GM12878 (cell line): Measurements from ENCODE around the gene ZNF816. TPM values are rescaled to one million over a fixed set of nuclear protein-coding genes. Genes with fewer than 3 reads are reported as not detected.

Source experiments
- ATAC-seq: fragments of 200-7000 bp; cut with Tn5 transposase; 3 replicates; pipeline ENCODE4 v1.9.1; 2020; ENCODE audit warnings: mild to moderate bottlenecking, moderate library complexity
- BruUV-seq: library from RNA; stranded (reverse); fragments of 400-500 nt; replicated peaks from 2 replicates; lab custom pipeline; 2021; lab: Mats Ljungman, UMichigan
- CTCF ChIA-PET: fragments of 300-600 bp; sonication (Branson Sonifier 250); formaldehyde crosslinking; extraction: SDS; loops from one replicate; lab custom pipeline; 2021; ENCODE audit warnings: inconsistent platforms; lab: Yijun Ruan, JAX
- POLR2A ChIA-PET: fragments of 350-600 bp; formaldehyde crosslinking; extraction: SDS; loops from one replicate; lab custom pipeline; 2021; ENCODE audit warnings: inconsistent platforms; lab: Charles Lee
- RAD21 ChIA-PET: fragments of 300-600 bp; sonication (Branson Sonifier 250); formaldehyde crosslinking; loops from one replicate; lab custom pipeline; 2023; ENCODE audit warnings: antibody characterized with exemption; ENCODE audit not compliant: unreplicated experiment; lab: Charles Lee
- SMC1A ChIA-PET: fragments of 300-600 bp; sonication (Branson Sonifier 250); formaldehyde crosslinking; loops from one replicate; lab custom pipeline; 2023; ENCODE audit not compliant: unreplicated experiment, uncharacterized antibody; lab: Charles Lee
- DNase-seq: peaks from one replicate; pipeline ENCODE4 v3.0.0-alpha.2; 2011; ENCODE audit warnings: low read depth, low spot score
- FAIRE-seq: peaks from 3 replicates; lab custom pipeline; 2011; peaks lifted over from hg19 to GRCh38; lab: Jason Lieb, UNC
- H2AFZ ChIP-seq: 2 replicates; pipeline ENCODE4 v1.6.0; 2011; ENCODE audit warnings: low read depth, low read length, control low read depth; ENCODE audit not compliant: control insufficient read depth
- H3K27ac ChIP-seq: 2 replicates; pipeline ENCODE4 v1.5.1; 2011; ENCODE audit warnings: control low read depth; ENCODE audit not compliant: control insufficient read depth, insufficient read depth
- H3K27me3 ChIP-seq, 2 experiments: replicated peaks in 1 of 2; 2 replicates each; pipeline versions ENCODE4 v1.6.0 to v1.6.1; 2011; ENCODE audit warnings: low read length in 1 of 2; ENCODE audit not compliant: control insufficient read depth in 2 of 2, insufficient read depth in 2 of 2
- H3K36me3 ChIP-seq, 2 experiments: 2 replicates each; pipeline ENCODE4 v1.5.1; 2011; ENCODE audit warnings: low read length in 1 of 2; ENCODE audit not compliant: control insufficient read depth in 2 of 2, insufficient read depth in 2 of 2
- H3K4me1 ChIP-seq: 2 replicates; pipeline ENCODE4 v1.6.1; 2011; ENCODE audit warnings: mild to moderate bottlenecking, low read length, moderate library complexity, mixed read lengths; ENCODE audit not compliant: control insufficient read depth, insufficient read depth
- H3K4me2 ChIP-seq: 2 replicates; pipeline ENCODE4 v1.6.0; 2011; ENCODE audit warnings: control low read depth; ENCODE audit not compliant: control insufficient read depth, insufficient read depth
- H3K4me3 ChIP-seq: fragments of 200-600 bp; sonication (generic); 2 replicates; pipeline ENCODE4 v1.5.1; 2016
- H3K79me2 ChIP-seq: 2 replicates; pipeline ENCODE4 v1.6.0; 2011; ENCODE audit warnings: low read length; ENCODE audit not compliant: control insufficient read depth, insufficient read depth
- H3K9ac ChIP-seq: 2 replicates; pipeline ENCODE4 v1.8.0; 2011; ENCODE audit warnings: low read length, control low read depth, mixed read lengths; ENCODE audit not compliant: control insufficient read depth, insufficient read depth
- H3K9me3 ChIP-seq: replicated peaks from 3 replicates; pipeline ENCODE4 v1.5.1; 2011; ENCODE audit warnings: mild to moderate bottlenecking, low read length; ENCODE audit not compliant: control insufficient read depth, insufficient read depth
- H4K20me1 ChIP-seq: 2 replicates; pipeline ENCODE4 v1.6.0; 2011; ENCODE audit not compliant: control insufficient read depth, insufficient read depth
- BHLHE40 ChIP-seq, 2 experiments: fragments of 450-650 bp in 1 of 2; IDR thresholded peaks; 2 replicates each; pipeline ENCODE4 v1.6.1; 2011 to 2017; ENCODE audit warnings: low read depth in 2 of 2, borderline replicate concordance in 1 of 2, improper control_type of control experiment in 1 of 2, low read length in 1 of 2, mild to moderate bottlenecking in 1 of 2
- CBFB ChIP-seq: IDR thresholded peaks from 2 replicates; pipeline ENCODE4 v1.6.1; 2016; ENCODE audit warnings: antibody characterized with exemption, low read depth
- CHD2 ChIP-seq: IDR thresholded peaks from 2 replicates; pipeline ENCODE4 v1.6.1; 2011; ENCODE audit warnings: low read depth, low read length, improper control_type of control experiment, borderline replicate concordance
- CREM ChIP-seq: IDR thresholded peaks from 2 replicates; pipeline ENCODE4 v1.6.1; 2014; ENCODE audit warnings: antibody characterized with exemption, low read depth
- DPF2 ChIP-seq: fragments of 450-650 bp; IDR thresholded peaks from 2 replicates; pipeline ENCODE4 v1.6.1; 2017; ENCODE audit warnings: mild to moderate bottlenecking
- MEF2A ChIP-seq: IDR thresholded peaks from 2 replicates; pipeline ENCODE4 v1.6.1; 2011; ENCODE audit warnings: low read depth, mild to moderate bottlenecking, low read length, moderate library complexity; ENCODE audit not compliant: insufficient read depth
- NFYB ChIP-seq: IDR thresholded peaks from 2 replicates; pipeline ENCODE4 v1.6.1; 2011; ENCODE audit warnings: low read depth, mild to moderate bottlenecking, low read length, improper control_type of control experiment, moderate library complexity; ENCODE audit not compliant: insufficient read depth
- PBX3 ChIP-seq: IDR thresholded peaks from 2 replicates; pipeline ENCODE4 v1.6.1; 2011; ENCODE audit warnings: mild to moderate bottlenecking, low read depth, low read length, moderate library complexity; ENCODE audit not compliant: insufficient replicate concordance
- RAD21 ChIP-seq: IDR thresholded peaks from 2 replicates; pipeline ENCODE4 v1.6.1; 2011; ENCODE audit warnings: mild to moderate bottlenecking, low read depth, low read length, moderate library complexity; ENCODE audit not compliant: insufficient read depth
- RUNX3 ChIP-seq: IDR thresholded peaks from 2 replicates; pipeline ENCODE4 v1.6.1; 2012; ENCODE audit warnings: low read length, inconsistent platforms
- TAF1 ChIP-seq: IDR thresholded peaks from 2 replicates; pipeline ENCODE4 v1.6.1; 2011; ENCODE audit warnings: mild to moderate bottlenecking, low read depth, low read length, borderline replicate concordance
- USF2 ChIP-seq: IDR thresholded peaks from 2 replicates; pipeline ENCODE4 v1.6.1; 2011; ENCODE audit warnings: low read depth, low read length, improper control_type of control experiment, borderline replicate concordance
- ZBTB11 ChIP-seq: fragments of 450-650 bp; formaldehyde crosslinking; IDR thresholded peaks from 2 replicates; pipeline ENCODE4 v1.5.0; 2022; ENCODE audit warnings: mild to moderate bottlenecking, missing genetic modification characterization
- ZBTB4 ChIP-seq: fragments of 450-650 bp; formaldehyde crosslinking; IDR thresholded peaks from 2 replicates; pipeline ENCODE4 v1.4.0; 2022; ENCODE audit warnings: mild to moderate bottlenecking, moderate library complexity
- WGBS: methylation state at CpG from one replicate; pipeline ENCODE4 v1.1.6; 2016; ENCODE audit warnings: low lambda C conversion rate; ENCODE audit not compliant: insufficient replicate concordance, insufficient coverage; ENCODE audit errors: missing lambda C conversion rate; 5-methylcytosine and 5-hydroxymethylcytosine counted together
- in situ Hi-C: fragments of 300-500 bp; cut with MboI; formaldehyde crosslinking; loops from 9 replicates; pipeline ENCODE4 v1.14.3; 2018; ENCODE audit warnings: mixed read lengths
- intact Hi-C: fragments of 100-400 bp; cut with micrococcal nuclease; formaldehyde crosslinking; loops from one replicate; pipeline ENCODE4 v1.14.2; 2022; ENCODE audit not compliant: unreplicated experiment
- polyA plus RNA-seq, 11 experiments: library from polyadenylated mRNA; depleted of rRNA in 4 of 11; unstranded in 6 of 11; stranded (reverse) in 5 of 11; fragments of >200 nt; fragmentation: Nextera tagmentation in 4 of 11; fragmentation: Illumina TruSeq in 1 of 11; extraction: Ambion mirVana in 4 of 11; extraction: Trizol in 1 of 11; gene quantifications; 1 replicate in 1 of 11; 2 replicates in 10 of 11; pipeline versions ENCODE4 v1.2.1 to v1.2.3, GENCODE V29; 2011 to 2016; ENCODE audit warnings: inconsistent platforms in 2 of 11, missing spikeins in 2 of 11, low read depth in 1 of 11
- total RNA-seq, 4 experiments: library from RNA; depleted of rRNA in 3 of 4; stranded (reverse); fragments of >200 nt in 3 of 4; fragmentation: Illumina TruSeq in 1 of 4; extraction: Trizol in 1 of 4; gene quantifications; 2 replicates each; pipeline versions ENCODE4 v1.2.1 to v1.2.3, GENCODE V29; 2013 to 2021

ZNF816 gene
- total and polyA plus RNA-seq, 10 of the 15 experiments (the other 5 are each of a cell fraction or from before 2014, with no cell fraction given) = 4.0 to 15.6 (median 7.5) TPM

GRCh38 chr19:52992109-52993004, 29.7 kb upstream of the ZNF816 start:
- WGBS = 62% methylated on average over 23 of the region's 26 CpGs
- ChIA-PET CTCF (no interaction called here), POLR2A (no interaction called here), SMC1A (no interaction called here), RAD21 (no interaction called here)
- Histone ChIP-seq H3K4me1 (no peaks in the 10 kb centered on the region), H3K27me3 (no peaks in the 10 kb centered on the region), H3K9ac (no peak overlapping the region), H3K27ac (no peak overlapping the region), H3K9me3 (peaks cover 2% of the 10 kb centered on the region; the same call in 1 of the 3 replicates), H3K4me2 (no peak overlapping the region), H3K36me3 (no peaks in the 10 kb centered on the region), H2AFZ (no peak overlapping the region), H3K4me3 (no peak overlapping the region), H3K79me2 (no peaks in the 10 kb centered on the region), H4K20me1 (no peaks in the 10 kb centered on the region)
- in situ Hi-C loops = no loop called here
- TF ChIP-seq USF2 (no peak), ZBTB4 (CRISPR knock-in tag) (no peak), NFYB (no peak), DPF2 (no peak), RUNX3 (no peak), ZBTB11 (CRISPR knock-in tag) (no peak), CREM (no peak), RAD21 (no peak), BHLHE40 (IDR thresholded peaks at IDR 0.05; ENCODE audit: borderline replicate concordance in 1 of 2, low read depth in 2 of 2, low read length in 1 of 2) (no peak), CBFB (no peak), PBX3 (no peak), CHD2 (no peak), MEF2A (no peak), TAF1 (no peak)
- no peak for DNase-seq
- no peak for FAIRE-seq
- no TSS peak for BruUV-seq
- ATAC-seq = no peak
- intact Hi-C loops = no loop called here
